Uterus (tissue), 4 donors: ENCODE measurements around the gene CCDC69. TPM values are rescaled to one million over a fixed set of nuclear protein-coding genes. Genes with fewer than 3 reads are reported as not detected.
"Not testable (repeated sequence)": the region's sequence is repeated elsewhere in the genome, so short reads cannot be mapped to it uniquely, and the experiment has no call there.

ENCODE experiments used
- DNase-seq, 2 donors: peaks; one replicate each; pipeline ENCODE4 v3.0.0-alpha.2; 2019 to 2020
- H3K27ac ChIP-seq, 2 donors: fragments of 200-600 bp; sonication (generic); 1 replicate in 1 of 2; 2 replicates in 1 of 2; pipeline ENCODE4 v1.5.1; 2016 to 2018
- H3K27me3 ChIP-seq, 2 donors: fragments of 200-600 bp; sonication (generic); one replicate each; pipeline ENCODE4 v1.5.1; 2018 to 2019; ENCODE audit warnings: control low read depth in 1 of 2
- H3K36me3 ChIP-seq, 2 donors: fragments of 200-600 bp; sonication (generic); one replicate each; pipeline ENCODE4 v1.5.1; 2019; ENCODE audit warnings: control low read depth in 1 of 2
- H3K4me1 ChIP-seq, 2 donors: fragments of 200-600 bp; sonication (generic); one replicate each; pipeline ENCODE4 v1.5.1; 2018 to 2019; ENCODE audit warnings: control low read depth in 1 of 2
- H3K4me3 ChIP-seq, 2 donors: fragments of 200-600 bp; sonication (generic); 1 replicate in 1 of 2; 2 replicates in 1 of 2; pipeline ENCODE4 v1.5.1; 2018 to 2019; ENCODE audit warnings: mild to moderate bottlenecking in 1 of 2
- H3K9me3 ChIP-seq, 2 donors: fragments of 200-600 bp; sonication (generic); one replicate each; pipeline ENCODE4 v1.5.1; 2019; ENCODE audit warnings: control low read depth in 1 of 2
- CTCF ChIP-seq, 4 experiments: fragments of 200-600 bp in 2 of 4; fragments of 450-650 bp in 2 of 4; sonication (generic) in 2 of 4; IDR thresholded peaks; one replicate each; pipeline ENCODE4 v1.5.1; 2016 to 2019; ENCODE audit warnings: antibody characterized with exemption in 4 of 4, mild to moderate bottlenecking in 2 of 4, moderate library complexity in 1 of 4
- POLR2A ChIP-seq, 2 donors: fragments of 450-650 bp; IDR thresholded peaks; one replicate each; pipeline ENCODE4 v1.6.1; 2016; ENCODE audit warnings: antibody characterized with exemption in 2 of 2, mild to moderate bottlenecking in 1 of 2, moderate library complexity in 1 of 2
- intact Hi-C: fragments of 100-400 bp; cut with DNase I; formaldehyde crosslinking; loops from one replicate; pipeline ENCODE4 v1.15.1; 2023; ENCODE audit warnings: low total_unique reads
- total RNA-seq, 4 donors: library from RNA; depleted of rRNA in 3 of 4; stranded (reverse); fragments of >200 nt in 3 of 4; gene quantifications; one replicate each; pipeline versions ENCODE4 v1.1.0 to v1.2.4, GENCODE V29; 2014 to 2023
- donor health status: DM: yes; HTN: yes; CAD: no.

Gene CCDC69
- total RNA-seq, 4 donors from 2014 or later, result 19.5 to 76.2 (median 40.6) TPM

GRCh38 chr5:151240924-151241635, 17.2 kb upstream of the CCDC69 start:
- Histone ChIP-seq H3K27me3 (no peaks in the 10 kb centered on the region), H3K4me1 (peaks cover 0 to 6% of the 10 kb centered on the region in 2 donors), H3K27ac (no peak overlapping the region), H3K9me3 (no peaks in the 10 kb centered on the region), H3K4me3 (no peak overlapping the region), H3K36me3 (no peaks in the 10 kb centered on the region)
- intact Hi-C loops, result no loop called here
- no peak for TF ChIP-seq CTCF (IDR thresholded peaks at IDR 0.05)
- TF ChIP-seq POLR2A (IDR thresholded peaks at IDR 0.05), result no peak
- no peak for DNase-seq

- H3K27me3 ChIP-seq, intact Hi-C loops, H3K4me3 ChIP-seq, DNase-seq, H3K36me3 ChIP-seq, H3K27ac ChIP-seq, H3K4me1 ChIP-seq, H3K9me3 ChIP-seq: not testable (repeated sequence)
Measured at GRCh38 chr5:151240268-151240835, 16.5 kb upstream of the CCDC69 start.

GRCh38 chr5:151239237-151239861, 15.5 kb upstream of the CCDC69 start:
- Histone ChIP-seq H3K27me3 (no peaks in the 10 kb centered on the region), H3K4me1 (peaks cover 0 to 8% of the 10 kb centered on the region in 2 donors), H3K9me3 (no peaks in the 10 kb centered on the region), H3K4me3 (peak overlapping the region; percentile 11 to 14), H3K27ac (peak overlapping the region; percentile 74 to 77), H3K36me3 (no peaks in the 10 kb centered on the region)
- peak; percentile 60 to 92 (median 80) for TF ChIP-seq CTCF (IDR thresholded peaks at IDR 0.05)
- no peak for TF ChIP-seq POLR2A (IDR thresholded peaks at IDR 0.05)
- intact Hi-C loops, result loop anchor here (10.0 kb wide), 1 partner anchor 115 kb away; no protein-coding TSS in a partner anchor
- peak; percentile 85 to 87 for DNase-seq

GRCh38 chr5:151238303-151238741, 14.4 kb upstream of the CCDC69 start:
- H3K4me3 ChIP-seq, result peak overlapping the region; percentile 11 to 14
- no peaks in the 10 kb centered on the region for H3K36me3 ChIP-seq
- TF ChIP-seq CTCF (IDR thresholded peaks at IDR 0.05), result no peak
- no peak for TF ChIP-seq POLR2A (IDR thresholded peaks at IDR 0.05)
- H3K27ac ChIP-seq, result peak overlapping the region; percentile 74 to 77
- DNase-seq, result peak; percentile 60 to 70
- H3K9me3 ChIP-seq, result no peaks in the 10 kb centered on the region
- H3K4me1 ChIP-seq, result peaks cover 0 to 11% of the 10 kb centered on the region in 2 donors
- intact Hi-C loops, result loop anchor here (10.0 kb wide), 1 partner anchor 114 kb away; no protein-coding TSS in a partner anchor
- H3K27me3 ChIP-seq, result no peaks in the 10 kb centered on the region

- Histone ChIP-seq H3K4me3 (peak overlapping the region in 1 of 2 donors; percentile 11), H3K27me3 (no peaks in the 10 kb centered on the region), H3K4me1 (peaks cover 0 to 11% of the 10 kb centered on the region in 2 donors), H3K27ac (peak overlapping the region; percentile 74 to 77), H3K9me3 (no peaks in the 10 kb centered on the region), H3K36me3 (no peaks in the 10 kb centered on the region)
- DNase-seq, result no peak
- intact Hi-C loops, result loop anchor here (10.0 kb wide), 1 partner anchor 113 kb away; no protein-coding TSS in a partner anchor
- TF ChIP-seq POLR2A (IDR thresholded peaks at IDR 0.05) (no peak), CTCF (IDR thresholded peaks at IDR 0.05) (no peak)
Measured at GRCh38 chr5:151237685-151238084, 13.8 kb upstream of the CCDC69 start.
